Activated CD4-positive, alpha-beta memory T cell treated with anti-CD3 and anti-CD28 coated beads, Interleukin-2, amount 10 ng/mL, durations not matched to agents 7 days and 5 days (primary cell): ENCODE data around the gene CALML6. TPM values are rescaled to one million over a fixed set of nuclear protein-coding genes. Genes with fewer than 3 reads are reported as not detected.

ENCODE experiments used
- CTCF ChIA-PET: fragments of 350-600 bp; sonication (Branson Sonifier 250); formaldehyde crosslinking; loops from one replicate; lab custom pipeline; 2021; ENCODE audit warnings: antibody characterized with exemption, inconsistent platforms; lab: Charles Lee
- POLR2A ChIA-PET: fragments of 350-600 bp; sonication (Branson Sonifier 250); formaldehyde crosslinking; loops from one replicate; lab custom pipeline; 2021; ENCODE audit warnings: antibody characterized with exemption; lab: Charles Lee
- DNase-seq: peaks from one replicate; pipeline ENCODE4 v3.0.0-alpha.2; 2020
- H3K27ac Mint-ChIP-seq: one replicate; pipeline ENCODE4 v1.8.0; 2021; ENCODE audit warnings: mild to moderate bottlenecking, mixed read lengths
- H3K27me3 Mint-ChIP-seq: one replicate; pipeline ENCODE4 v1.8.0; 2021; ENCODE audit warnings: mixed read lengths
- H3K36me3 Mint-ChIP-seq: one replicate; pipeline ENCODE4 v1.8.0; 2021; ENCODE audit warnings: low read depth, mixed read lengths
- H3K4me1 Mint-ChIP-seq: one replicate; pipeline ENCODE4 v1.8.0; 2021; ENCODE audit warnings: mixed read lengths
- H3K4me3 Mint-ChIP-seq: one replicate; pipeline ENCODE4 v1.8.0; 2021; ENCODE audit warnings: mild to moderate bottlenecking, mixed read lengths
- H3K9me3 Mint-ChIP-seq: one replicate; pipeline ENCODE4 v1.8.0; 2021; ENCODE audit warnings: mixed read lengths
- total RNA-seq, 2 experiments: library from RNA; stranded (reverse); gene quantifications; one replicate each; pipeline ENCODE4 v1.2.3, GENCODE V29; 2021

CALML6 gene
- total RNA-seq, 2 experiments from 2014 or later: 0.25 to 0.38 TPM

DNA sequence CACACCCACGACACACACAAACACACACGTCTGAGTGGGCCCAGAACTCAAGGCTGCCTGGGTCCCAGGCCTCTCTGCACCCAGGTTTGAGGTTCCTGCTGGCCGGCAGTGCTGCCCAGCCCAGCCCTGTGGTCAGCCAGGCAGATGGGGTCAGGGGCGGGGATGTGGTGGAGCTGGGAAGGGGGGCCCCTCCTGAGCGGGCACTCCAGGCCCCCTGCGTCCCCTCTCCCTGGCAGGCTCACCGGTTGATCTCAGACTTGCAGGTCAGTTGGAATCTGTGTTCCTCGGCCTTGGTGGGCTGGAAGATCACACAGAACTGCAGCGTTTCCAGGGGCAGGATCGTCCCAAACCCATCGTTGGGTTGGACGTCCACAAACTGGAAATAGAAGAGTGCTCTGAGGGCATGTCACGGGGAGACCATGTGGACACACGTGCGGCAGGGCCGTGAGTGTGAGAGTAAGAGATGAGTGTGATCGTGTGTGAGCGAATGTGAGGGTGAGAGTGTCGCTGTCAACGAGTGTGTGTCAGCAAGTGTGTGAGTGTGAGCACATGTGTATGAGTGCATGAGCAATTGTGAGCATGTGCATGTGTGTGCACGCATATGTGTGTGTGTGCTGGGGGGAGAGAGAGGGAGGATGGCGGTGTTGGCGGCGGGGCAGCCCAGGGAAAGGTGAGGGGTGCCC lies 23.7 kb downstream of the CALML6 start:
- H3K4me3 Mint-ChIP-seq: no peak overlapping the region
- ChIA-PET CTCF (no interaction called here), POLR2A (no interaction called here)
- no peaks in the 10 kb centered on the region for H3K27me3 Mint-ChIP-seq
- H3K36me3 Mint-ChIP-seq: peaks cover 5% of the 10 kb centered on the region
- no peak for DNase-seq
- H3K4me1 Mint-ChIP-seq: no peaks in the 10 kb centered on the region
- H3K27ac Mint-ChIP-seq: no peak overlapping the region
- peaks cover 19% of the 10 kb centered on the region for H3K9me3 Mint-ChIP-seq

DNA sequence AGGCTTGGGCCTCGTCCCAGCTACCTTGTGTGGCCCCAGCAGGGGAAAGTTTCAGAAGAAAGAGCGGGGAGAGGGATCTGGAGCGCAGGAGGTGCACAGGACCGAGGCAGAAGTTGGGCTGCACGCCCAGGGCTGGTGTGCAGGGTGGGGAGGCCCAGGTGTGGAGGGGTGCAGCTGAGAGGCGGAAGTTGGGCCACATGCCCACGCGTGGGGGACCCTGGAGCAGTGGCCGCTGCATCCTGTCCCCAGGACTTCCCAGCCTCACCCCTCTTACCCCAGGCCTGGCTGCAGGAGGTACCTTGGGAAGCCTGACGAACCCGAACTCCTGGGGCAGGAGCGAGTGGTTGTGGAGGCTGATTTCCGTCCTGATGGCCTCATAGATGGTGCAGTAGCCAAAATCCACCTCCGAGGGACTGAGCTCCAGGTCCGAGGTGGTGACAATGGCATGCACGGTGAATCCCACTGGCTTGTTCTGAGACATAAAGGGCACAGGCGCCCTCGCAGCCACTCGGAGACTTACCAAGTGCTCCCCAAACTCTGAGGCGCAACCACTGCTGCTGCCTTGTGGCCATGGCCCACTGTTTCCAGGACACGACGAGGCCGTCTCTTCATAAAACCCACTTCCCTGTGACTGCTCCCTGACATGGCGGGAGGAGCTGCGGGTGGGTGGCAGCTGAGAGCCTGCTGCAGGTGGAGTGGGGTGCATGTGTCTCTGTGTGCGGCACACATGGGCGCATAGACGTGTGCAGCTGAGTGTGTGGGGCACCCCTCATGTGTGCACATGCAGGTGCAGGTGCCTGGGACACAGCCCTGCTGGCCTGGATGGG lies 24.4 kb downstream of the CALML6 start:
- ChIA-PET POLR2A (no interaction called here), CTCF (no interaction called here)
- no peak for DNase-seq
- Mint-ChIP-seq H3K27ac (no peak overlapping the region), H3K9me3 (peaks cover 12% of the 10 kb centered on the region), H3K4me3 (no peak overlapping the region), H3K4me1 (peaks cover 1% of the 10 kb centered on the region), H3K27me3 (no peaks in the 10 kb centered on the region), H3K36me3 (peaks cover under 1% of the 10 kb centered on the region)

- peaks cover 6% of the 10 kb centered on the region for H3K9me3 Mint-ChIP-seq
- H3K36me3 Mint-ChIP-seq: no peaks in the 10 kb centered on the region
- no peaks in the 10 kb centered on the region for H3K27me3 Mint-ChIP-seq
- POLR2A ChIA-PET: no interaction called here
- CTCF ChIA-PET: no interaction called here
- H3K4me1 Mint-ChIP-seq: peaks cover 1% of the 10 kb centered on the region
- no peak overlapping the region for H3K27ac Mint-ChIP-seq
- no peak for DNase-seq
- H3K4me3 Mint-ChIP-seq: no peak overlapping the region
Observed at GRCh38 chr1:1940123-1940425, 25.0 kb downstream of the CALML6 start.

- Mint-ChIP-seq H3K36me3 (no peaks in the 10 kb centered on the region), H3K27me3 (no peaks in the 10 kb centered on the region), H3K4me1 (peaks cover 1% of the 10 kb centered on the region), H3K9me3 (no peaks in the 10 kb centered on the region), H3K4me3 (no peak overlapping the region), H3K27ac (no peak overlapping the region)
- CTCF ChIA-PET: no interaction called here
- POLR2A ChIA-PET: no interaction called here
- no peak for DNase-seq
Observed at GRCh38 chr1:1941211-1941841, 26.3 kb downstream of the CALML6 start.

- Mint-ChIP-seq H3K27me3 (no peaks in the 10 kb centered on the region), H3K27ac (no peak overlapping the region), H3K4me1 (peaks cover 1% of the 10 kb centered on the region), H3K9me3 (no peaks in the 10 kb centered on the region), H3K36me3 (no peaks in the 10 kb centered on the region), H3K4me3 (no peak overlapping the region)
- ChIA-PET POLR2A (no interaction called here), CTCF (no interaction called here)
- DNase-seq: no peak
Observed at GRCh38 chr1:1941868-1942752, 27.1 kb downstream of the CALML6 start.

- CTCF ChIA-PET: no interaction called here
- POLR2A ChIA-PET: interaction anchor here (2.0 kb wide), 1 partner anchor 102 kb away, joined by 6 read pairs; no protein-coding TSS in a partner anchor
- H3K4me3 Mint-ChIP-seq: no peak overlapping the region
Observed at GRCh38 chr1:1942753-1943656, 27.9 kb downstream of the CALML6 start.

DNA sequence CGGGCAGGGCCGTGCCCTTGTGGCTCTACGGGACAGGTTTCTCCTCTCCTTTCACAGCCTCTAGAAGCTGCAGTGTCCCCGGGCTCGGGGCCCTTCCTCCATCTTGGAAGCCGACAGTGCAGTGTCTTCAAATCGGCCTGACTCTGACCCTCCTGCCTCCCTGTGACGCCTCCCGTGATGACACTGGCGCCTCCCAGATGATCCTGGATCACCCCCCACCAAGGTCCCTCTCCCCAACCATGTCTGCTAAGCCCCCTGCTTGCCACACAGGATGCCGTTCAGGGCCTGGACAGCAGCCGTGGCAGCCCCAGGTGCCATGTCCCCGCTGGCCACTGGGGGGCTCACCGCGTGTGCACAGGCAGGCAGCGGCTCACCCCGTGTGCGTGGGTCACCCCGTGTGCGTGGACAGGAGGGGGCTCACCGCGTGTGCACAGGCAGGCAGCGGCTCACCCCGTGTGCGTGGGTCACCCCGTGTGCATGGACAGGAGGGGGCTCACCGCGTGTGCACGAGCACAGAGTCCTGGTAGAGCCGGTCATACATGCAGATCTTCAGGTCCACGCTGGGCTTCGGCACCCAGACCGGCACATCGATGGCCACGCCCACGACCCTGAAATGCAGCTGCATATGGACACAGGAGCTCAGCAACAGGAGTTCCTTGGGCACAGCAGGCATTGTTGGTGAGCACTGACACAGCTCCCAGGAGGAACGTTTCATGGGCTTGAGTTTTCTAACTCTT lies 28.9 kb downstream of the CALML6 start:
- H3K9me3 Mint-ChIP-seq: no peaks in the 10 kb centered on the region
- no peak overlapping the region for H3K27ac Mint-ChIP-seq
- DNase-seq: peak; percentile 51
- CTCF ChIA-PET: interaction anchor here (0.9 kb wide), 1 partner anchor 101 kb away, joined by 3 read pairs; no protein-coding TSS in a partner anchor
- H3K36me3 Mint-ChIP-seq: no peaks in the 10 kb centered on the region
- peaks cover 1% of the 10 kb centered on the region for H3K4me1 Mint-ChIP-seq
- POLR2A ChIA-PET: interaction anchor here (2.0 kb wide), 1 partner anchor 101 kb away, joined by 6 read pairs; no protein-coding TSS in a partner anchor
- no peaks in the 10 kb centered on the region for H3K27me3 Mint-ChIP-seq
- no peak overlapping the region for H3K4me3 Mint-ChIP-seq

More at GRCh38 chr1:1942753-1943656, 27.9 kb downstream of the CALML6 start:
- no peak overlapping the region for H3K27ac Mint-ChIP-seq
- no peaks in the 10 kb centered on the region for H3K36me3 Mint-ChIP-seq
- H3K27me3 Mint-ChIP-seq: no peaks in the 10 kb centered on the region
- H3K4me1 Mint-ChIP-seq: peaks cover 1% of the 10 kb centered on the region
- no peak for DNase-seq
- no peaks in the 10 kb centered on the region for H3K9me3 Mint-ChIP-seq

DNA sequence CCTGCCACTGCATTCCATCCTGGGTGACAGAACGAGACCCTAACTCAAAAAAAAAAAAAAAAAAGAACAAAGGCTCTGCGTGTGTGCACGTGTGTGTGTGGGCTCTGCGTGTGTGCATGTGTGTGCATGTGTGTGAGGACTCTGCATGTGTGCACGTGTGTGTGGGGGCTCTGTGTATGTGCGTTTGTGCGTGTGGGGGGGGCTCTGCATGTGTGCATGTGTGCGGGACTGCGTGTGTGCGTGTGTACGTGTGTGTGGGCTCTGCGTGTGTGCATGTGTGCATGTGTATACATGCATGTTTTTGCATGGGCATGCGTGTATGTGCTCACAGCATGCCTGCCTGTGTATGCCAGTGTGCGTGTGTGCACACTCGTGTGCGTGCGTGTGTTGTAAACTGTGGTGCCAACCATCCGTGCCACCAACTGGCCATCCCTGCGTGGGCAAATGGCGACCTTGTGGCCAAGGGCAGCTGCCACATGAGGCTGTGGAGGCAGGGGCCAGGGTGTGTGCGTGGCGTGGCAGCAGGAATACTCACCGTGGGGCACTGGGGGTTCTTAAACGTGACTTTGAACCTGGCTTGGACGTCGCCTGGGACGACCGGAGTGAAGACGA lies 30.8 kb downstream of the CALML6 start:
- H3K4me3 Mint-ChIP-seq: no peak overlapping the region
- POLR2A ChIA-PET: no interaction called here

DNA sequence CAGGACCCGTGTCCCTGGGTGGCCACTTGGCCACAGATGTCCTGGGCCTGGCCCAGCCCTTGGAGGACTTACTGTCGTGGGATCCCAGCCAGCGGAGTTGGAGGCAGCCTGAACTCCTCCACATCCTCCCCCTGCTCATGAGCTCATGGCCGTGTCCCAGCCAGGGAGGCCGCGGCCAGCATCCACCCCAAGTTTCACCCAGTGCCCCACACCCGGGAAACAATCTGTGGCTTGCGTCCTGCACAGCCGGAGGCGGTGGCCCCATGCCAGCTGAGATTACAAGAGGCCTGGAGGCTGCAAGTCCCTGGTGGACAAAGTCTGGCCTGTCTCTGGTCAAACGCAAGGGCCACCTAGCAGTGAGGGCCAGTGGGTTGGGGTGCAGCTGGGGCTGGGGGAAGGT lies 31.5 kb downstream of the CALML6 start:
- CTCF ChIA-PET: no interaction called here
- Mint-ChIP-seq H3K4me1 (peaks cover 1% of the 10 kb centered on the region), H3K9me3 (peaks cover 10% of the 10 kb centered on the region), H3K36me3 (peaks cover 3% of the 10 kb centered on the region), H3K27me3 (no peaks in the 10 kb centered on the region), H3K4me3 (no peak overlapping the region), H3K27ac (no peak overlapping the region)
- POLR2A ChIA-PET: no interaction called here
- no peak for DNase-seq

More for the DNA sequence above, 30.8 kb downstream of the CALML6 start:
- H3K36me3 Mint-ChIP-seq: peaks cover 2% of the 10 kb centered on the region
- no peak for DNase-seq
- CTCF ChIA-PET: no interaction called here
- H3K9me3 Mint-ChIP-seq: peaks cover 4% of the 10 kb centered on the region
- H3K27ac Mint-ChIP-seq: no peak overlapping the region
- H3K27me3 Mint-ChIP-seq: no peaks in the 10 kb centered on the region
- H3K4me1 Mint-ChIP-seq: peaks cover 1% of the 10 kb centered on the region

DNA sequence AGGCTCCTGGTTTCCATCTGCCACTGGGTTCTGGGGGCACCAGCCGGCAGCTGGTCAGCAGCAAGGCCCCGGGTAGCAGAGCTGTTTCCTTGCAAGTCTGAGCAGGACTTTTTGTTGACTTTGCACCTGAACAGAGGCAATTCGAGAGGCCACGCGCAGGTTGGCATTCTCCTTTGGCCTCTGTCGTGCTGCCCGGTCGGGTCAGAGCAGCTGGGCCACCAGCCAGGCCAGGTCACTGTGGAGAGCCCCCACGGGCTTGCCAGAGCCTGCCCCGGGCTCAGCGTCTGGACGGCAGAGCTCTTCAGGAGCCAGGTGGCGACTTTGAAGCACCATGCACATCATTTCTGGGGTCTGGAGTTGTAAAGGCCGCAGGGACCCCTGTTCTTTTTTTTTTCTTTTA lies 32.4 kb downstream of the CALML6 start:
- Mint-ChIP-seq H3K27ac (no peak overlapping the region), H3K36me3 (peaks cover 3% of the 10 kb centered on the region)

DNA sequence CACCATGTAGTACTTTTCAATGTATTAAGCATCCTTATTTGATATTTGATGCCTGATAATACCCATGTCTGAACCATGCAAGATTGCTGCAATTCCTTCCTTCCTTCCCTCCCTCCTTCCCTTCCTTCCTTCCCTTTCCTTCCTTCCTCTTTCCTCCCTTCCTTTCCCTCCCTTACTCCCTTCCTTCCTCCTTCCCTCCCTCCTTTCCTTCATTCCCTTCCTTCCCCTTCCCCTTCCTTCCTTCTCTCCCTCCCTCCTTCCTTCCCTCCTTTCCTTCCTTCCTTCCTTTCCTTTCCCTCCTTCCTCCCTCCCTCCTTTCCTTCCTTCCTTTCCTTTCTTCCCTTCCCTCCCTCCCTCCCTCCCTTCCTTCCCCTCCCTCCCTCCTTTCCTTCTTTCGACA lies 33.7 kb downstream of the CALML6 start:
- peaks cover 1% of the 10 kb centered on the region for H3K4me1 Mint-ChIP-seq
- H3K27ac Mint-ChIP-seq: no peak overlapping the region
- no peaks in the 10 kb centered on the region for H3K27me3 Mint-ChIP-seq
- no peak overlapping the region for H3K4me3 Mint-ChIP-seq
- ChIA-PET CTCF (no interaction called here), POLR2A (no interaction called here)
- H3K36me3 Mint-ChIP-seq: peaks cover 3% of the 10 kb centered on the region
- no peak for DNase-seq
- peaks cover 11% of the 10 kb centered on the region for H3K9me3 Mint-ChIP-seq

More for the DNA sequence above, 32.4 kb downstream of the CALML6 start:
- ChIA-PET CTCF (no interaction called here), POLR2A (no interaction called here)
- DNase-seq: no peak
- no peak overlapping the region for H3K4me3 Mint-ChIP-seq
- H3K27me3 Mint-ChIP-seq: no peaks in the 10 kb centered on the region
- H3K9me3 Mint-ChIP-seq: peaks cover 11% of the 10 kb centered on the region
- peaks cover 1% of the 10 kb centered on the region for H3K4me1 Mint-ChIP-seq
